Measurements from ENCODE around the gene MUTYH.
"Not testable (repeated sequence)": the region's sequence is repeated elsewhere in the genome, so short reads cannot be mapped to it uniquely, and the experiment has no call there.

The MUTYH gene

DNA sequence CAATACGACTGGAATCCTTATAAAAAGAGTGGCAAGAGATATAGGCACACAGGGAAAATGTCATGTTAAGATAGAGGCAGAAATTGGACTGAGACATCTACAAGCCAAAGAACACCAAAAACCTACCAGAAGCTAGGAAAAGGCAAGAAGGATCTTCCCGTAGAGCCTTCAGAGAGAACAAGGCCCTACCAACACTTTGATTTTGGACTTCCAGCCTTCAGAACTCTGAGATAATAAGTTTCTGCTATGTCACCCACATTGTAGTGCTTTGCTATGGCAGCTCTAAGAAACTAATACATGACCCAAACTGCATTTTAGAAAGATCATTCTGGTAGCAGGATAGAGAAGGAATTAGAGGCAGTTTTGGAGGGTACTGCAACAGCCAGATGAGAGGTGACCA lies 24.1 kb upstream of the MUTYH start:
- TF ChIP-seq ZNF274 (IDR thresholded peaks at IDR 0.05; ENCODE audit: low read depth, low read length) = no peak
- no peak overlapping the region for H3K4me3 ChIP-seq (ENCODE audit: low read length)

DNA sequence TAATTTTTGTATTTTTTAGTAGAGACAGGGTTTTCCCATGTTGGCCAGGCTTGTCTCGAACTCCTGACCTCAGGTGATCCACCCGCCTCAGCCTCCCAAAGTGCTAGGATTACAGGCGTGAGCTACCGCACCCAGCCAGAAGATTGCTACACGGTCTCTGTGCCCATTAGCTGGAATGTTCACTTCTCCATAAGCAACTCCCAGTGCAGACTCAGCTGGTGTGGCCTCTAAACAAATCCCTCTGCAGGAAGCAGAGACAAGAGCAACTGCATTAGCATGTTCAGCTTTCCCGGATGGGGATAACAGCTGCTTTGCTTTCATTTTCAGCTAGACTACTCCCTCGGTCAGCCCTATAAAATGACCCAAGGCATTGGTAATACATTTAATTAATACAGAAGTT lies 20.7 kb upstream of the MUTYH start:
- not testable (repeated sequence) for H3K4me3 ChIP-seq (ENCODE audit: low read length)

GRCh38 chr1:45359882-45360513 lies 19.8 kb upstream of the MUTYH start:
- no peak for TF ChIP-seq ZNF274 (IDR thresholded peaks at IDR 0.05; ENCODE audit: low read depth, low read length)
- no peak overlapping the region for H3K4me3 ChIP-seq (ENCODE audit: low read length)

DNA sequence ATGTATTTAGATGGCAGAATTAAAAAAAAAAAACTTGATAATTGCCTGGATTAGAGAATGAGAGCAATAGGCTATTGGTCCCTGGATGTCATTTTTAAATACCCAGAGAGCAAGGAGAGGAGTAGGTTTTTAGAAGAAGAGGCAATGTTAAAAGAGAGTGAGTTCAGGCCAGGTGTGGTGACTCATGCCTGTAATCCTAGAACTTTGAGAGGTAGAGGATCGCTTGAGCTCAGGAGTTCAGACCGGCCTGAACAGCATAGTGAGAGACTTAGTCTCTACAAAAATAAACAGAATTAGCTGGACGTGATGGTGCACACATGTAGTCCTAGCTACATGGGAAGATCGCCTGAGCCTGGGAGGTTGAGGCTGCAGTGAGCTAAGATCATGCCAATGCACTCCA lies 15.9 kb upstream of the MUTYH start:
- H3K4me3 ChIP-seq (ENCODE audit: low read length) = no peak overlapping the region
- no peak for TF ChIP-seq ZNF274 (IDR thresholded peaks at IDR 0.05; ENCODE audit: low read depth, low read length)

GRCh38 chr1:45355683-45356082 lies 15.4 kb upstream of the MUTYH start:
- no peak overlapping the region for H3K4me3 ChIP-seq (ENCODE audit: low read length)
- no peak for TF ChIP-seq ZNF274 (IDR thresholded peaks at IDR 0.05; ENCODE audit: low read depth, low read length)

- TF ChIP-seq ZNF274 (IDR thresholded peaks at IDR 0.05; ENCODE audit: low read depth, low read length) = no peak
- no peak overlapping the region for H3K4me3 ChIP-seq (ENCODE audit: low read length)
Measured at GRCh38 chr1:45354838-45355237, 14.6 kb upstream of the MUTYH start.

GRCh38 chr1:45353685-45354084 lies 13.4 kb upstream of the MUTYH start:
- no peak for TF ChIP-seq ZNF274 (IDR thresholded peaks at IDR 0.05; ENCODE audit: low read depth, low read length)
- H3K4me3 ChIP-seq (ENCODE audit: low read length) = no peak overlapping the region

DNA sequence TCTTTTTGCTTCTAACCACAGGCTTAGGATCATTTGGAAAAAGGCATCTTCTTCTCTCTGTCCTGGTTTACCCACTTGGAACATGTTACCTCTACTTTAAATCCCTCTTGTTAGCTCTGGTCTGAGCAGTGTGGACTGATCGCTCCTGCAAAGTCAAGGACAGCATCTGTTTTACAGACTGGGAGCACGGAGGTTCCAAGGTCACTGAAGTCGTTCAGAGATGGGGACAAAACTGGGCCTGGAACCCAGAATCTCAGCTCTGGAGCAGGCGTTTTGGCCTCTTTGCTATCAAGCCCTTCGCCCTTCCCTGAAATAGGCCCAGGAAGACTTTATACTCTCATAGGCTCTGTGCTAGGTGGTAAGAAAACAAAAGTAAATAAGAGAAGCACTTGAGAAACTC lies 11.3 kb upstream of the MUTYH start:
- no peak for TF ChIP-seq ZNF274 (IDR thresholded peaks at IDR 0.05; ENCODE audit: low read depth, low read length)
- no peak overlapping the region for H3K4me3 ChIP-seq (ENCODE audit: low read length)

DNA sequence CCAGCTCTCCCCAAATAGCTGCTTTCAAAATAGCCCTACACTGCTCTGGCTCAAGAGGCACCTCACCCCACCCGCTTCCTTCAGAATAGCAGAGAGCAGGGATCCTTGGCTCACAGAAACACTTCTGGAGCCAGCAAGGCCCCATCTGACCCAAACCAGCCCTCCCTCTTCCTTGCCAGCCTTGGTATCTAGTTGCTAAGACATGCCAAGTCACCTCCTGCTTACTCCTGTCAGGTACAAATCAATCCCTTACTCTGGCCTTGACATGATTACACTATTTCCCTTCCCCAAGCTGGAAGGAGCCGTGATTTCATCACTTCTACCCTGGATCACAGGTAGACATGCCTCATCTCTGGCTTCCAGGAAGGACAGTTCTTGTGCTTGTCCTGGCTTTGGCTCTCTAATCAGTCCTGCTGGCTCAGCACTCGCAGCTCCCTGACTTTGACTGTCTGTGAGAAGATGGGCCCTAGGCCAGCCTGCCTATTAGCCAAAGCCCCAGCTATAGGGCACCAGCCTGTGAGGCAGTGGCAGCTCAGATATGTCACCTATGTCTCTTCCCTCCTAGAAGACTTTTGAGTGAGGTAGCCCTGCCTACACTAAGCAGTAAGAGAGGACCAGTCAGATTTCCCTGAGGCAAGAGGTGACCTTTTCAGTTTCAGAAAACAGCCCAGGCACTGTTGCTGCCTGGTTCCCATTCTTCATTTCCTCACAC lies 8.9 kb upstream of the MUTYH start:
- no peak overlapping the region for H3K4me3 ChIP-seq (ENCODE audit: low read length)
- no peak for TF ChIP-seq ZNF274 (IDR thresholded peaks at IDR 0.05; ENCODE audit: low read depth, low read length)

DNA sequence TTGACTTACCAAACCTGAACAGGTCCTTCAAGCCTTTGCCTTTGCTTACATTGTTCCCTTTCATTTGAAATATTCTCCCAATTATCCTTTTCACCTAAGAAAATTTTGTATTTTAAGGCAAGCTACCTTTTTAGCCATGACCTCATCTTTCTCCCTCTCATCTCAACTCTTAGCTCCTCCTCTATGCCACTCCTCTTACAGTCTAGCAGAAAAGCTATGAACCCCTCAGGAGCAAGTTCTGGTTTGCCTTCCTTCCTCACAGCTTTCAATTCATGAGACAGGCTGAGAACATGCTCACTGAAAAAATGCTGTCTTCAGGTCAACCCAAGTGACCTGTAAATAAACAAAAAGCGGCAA lies 8.3 kb upstream of the MUTYH start:
- no peak for TF ChIP-seq ZNF274 (IDR thresholded peaks at IDR 0.05; ENCODE audit: low read depth, low read length)
- no peak overlapping the region for H3K4me3 ChIP-seq (ENCODE audit: low read length)

GRCh38 chr1:45348020-45348419 lies 7.8 kb upstream of the MUTYH start:
- no peak for TF ChIP-seq ZNF274 (IDR thresholded peaks at IDR 0.05; ENCODE audit: low read depth, low read length)
- no peak overlapping the region for H3K4me3 ChIP-seq (ENCODE audit: low read length)

DNA sequence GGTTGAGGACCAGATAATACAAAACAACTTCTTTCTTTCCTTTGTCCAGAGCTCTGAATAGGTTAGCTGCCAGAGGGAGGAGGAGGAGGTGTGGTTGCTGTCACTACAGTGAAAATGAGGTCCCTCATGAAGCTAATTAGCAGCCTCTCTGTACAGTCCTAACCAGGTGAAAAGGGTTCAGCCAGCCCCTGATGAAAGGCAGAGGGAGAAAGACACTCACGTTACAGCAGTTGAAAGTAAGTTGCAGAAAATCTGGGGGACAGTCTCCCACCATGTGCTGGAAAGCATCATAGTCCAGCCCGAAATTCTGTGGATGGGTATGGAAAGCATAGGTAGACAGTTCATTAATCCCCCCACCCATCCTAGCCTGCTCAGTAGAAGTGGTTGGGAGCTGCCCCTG lies 6.2 kb upstream of the MUTYH start:
- no peak for TF ChIP-seq ZNF274 (IDR thresholded peaks at IDR 0.05; ENCODE audit: low read depth, low read length)
- no peak overlapping the region for H3K4me3 ChIP-seq (ENCODE audit: low read length)

DNA sequence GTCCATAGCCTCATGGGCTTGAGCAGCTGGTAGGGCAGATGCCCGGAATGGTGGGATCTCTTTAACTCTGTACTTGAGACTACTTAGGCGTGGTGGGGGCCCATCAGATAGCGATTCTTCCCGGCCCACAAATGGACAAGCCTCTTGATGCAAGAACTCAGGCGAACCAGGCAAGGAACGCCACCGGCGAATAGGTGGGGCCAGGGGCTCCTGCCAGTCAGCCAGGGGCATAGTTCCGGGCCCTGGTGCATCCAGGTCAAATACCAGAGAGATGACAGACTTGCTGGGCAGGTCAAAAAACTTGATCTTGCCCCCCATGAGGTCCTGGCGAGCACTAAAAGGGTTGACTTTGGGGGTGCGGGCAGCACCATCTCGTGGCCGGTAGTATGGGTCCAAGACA lies 4.8 kb upstream of the MUTYH start:
- no peak for TF ChIP-seq ZNF274 (IDR thresholded peaks at IDR 0.05; ENCODE audit: low read depth, low read length)
- no peak overlapping the region for H3K4me3 ChIP-seq (ENCODE audit: low read length)

DNA sequence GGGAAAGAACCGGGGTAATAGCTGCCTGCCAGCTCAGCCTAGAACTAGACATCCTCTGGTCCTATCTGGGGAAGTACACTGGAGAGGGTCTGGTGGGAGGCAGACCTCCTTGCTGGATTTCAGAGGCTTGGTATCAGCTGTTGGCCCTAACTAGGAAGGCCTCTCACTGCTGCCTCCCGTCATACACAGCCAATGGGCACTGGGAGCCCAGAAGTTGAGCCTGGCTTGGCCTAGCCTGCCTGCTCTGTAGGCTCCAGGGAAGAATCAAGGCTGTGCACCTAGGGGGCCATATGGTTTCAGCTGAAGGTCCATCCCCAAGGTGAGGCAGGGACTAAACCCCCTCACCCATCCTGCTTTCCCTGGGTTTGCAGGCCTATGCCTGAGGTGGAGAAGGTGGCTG lies 4.3 kb upstream of the MUTYH start:
- TF ChIP-seq ZNF274 (IDR thresholded peaks at IDR 0.05; ENCODE audit: low read depth, low read length) = no peak
- no peak overlapping the region for H3K4me3 ChIP-seq (ENCODE audit: low read length)

DNA sequence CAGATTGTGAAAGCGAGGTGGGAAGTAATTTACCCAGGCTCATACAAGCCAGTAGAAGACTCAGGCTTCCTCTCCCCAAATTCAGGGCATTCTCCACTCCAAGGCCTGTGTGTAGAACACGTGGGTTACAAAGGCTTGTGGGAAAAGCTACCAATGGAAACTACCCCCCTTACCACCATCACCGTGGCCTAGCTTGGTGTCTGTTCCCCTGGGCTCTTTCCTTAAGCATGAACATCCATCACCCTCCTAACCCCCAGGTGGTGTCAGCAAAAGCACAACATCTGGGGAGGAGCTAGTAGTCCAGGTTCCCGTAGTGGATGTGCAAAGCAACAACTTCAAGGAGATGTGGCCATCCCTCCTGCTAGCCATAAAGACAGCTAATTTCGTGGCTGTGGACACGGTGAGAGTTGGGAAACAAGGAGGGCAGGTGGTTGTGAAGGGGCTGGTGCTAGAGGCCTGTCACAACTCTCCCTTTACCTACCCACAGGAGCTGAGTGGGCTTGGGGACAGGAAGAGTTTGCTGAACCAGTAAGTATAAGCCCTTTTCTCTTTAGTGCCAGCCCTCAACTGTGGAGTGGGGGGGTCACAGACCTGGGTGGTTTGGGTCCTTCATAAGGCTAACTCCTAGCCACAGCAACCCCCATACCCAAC lies 701 bp upstream of the MUTYH start:
- peak overlapping the region; percentile 96 for H3K4me3 ChIP-seq (ENCODE audit: low read length)
- TF ChIP-seq ZNF274 (IDR thresholded peaks at IDR 0.05; ENCODE audit: low read depth, low read length) = no peak

All from GM08714 (cell line).